GM18858 (cell line): Measurements from ENCODE around the gene TMEM273.
A peak's percentile ranks its signal among the peaks of the same experiment; 100 is the strongest.

ENCODE experiments used
- ATAC-seq: cut with Tn5 transposase; IDR thresholded peaks from one replicate; pipeline ENCODE4 v1.9.1; 2021; ENCODE audit not compliant: unreplicated experiment

The TMEM273 gene

DNA sequence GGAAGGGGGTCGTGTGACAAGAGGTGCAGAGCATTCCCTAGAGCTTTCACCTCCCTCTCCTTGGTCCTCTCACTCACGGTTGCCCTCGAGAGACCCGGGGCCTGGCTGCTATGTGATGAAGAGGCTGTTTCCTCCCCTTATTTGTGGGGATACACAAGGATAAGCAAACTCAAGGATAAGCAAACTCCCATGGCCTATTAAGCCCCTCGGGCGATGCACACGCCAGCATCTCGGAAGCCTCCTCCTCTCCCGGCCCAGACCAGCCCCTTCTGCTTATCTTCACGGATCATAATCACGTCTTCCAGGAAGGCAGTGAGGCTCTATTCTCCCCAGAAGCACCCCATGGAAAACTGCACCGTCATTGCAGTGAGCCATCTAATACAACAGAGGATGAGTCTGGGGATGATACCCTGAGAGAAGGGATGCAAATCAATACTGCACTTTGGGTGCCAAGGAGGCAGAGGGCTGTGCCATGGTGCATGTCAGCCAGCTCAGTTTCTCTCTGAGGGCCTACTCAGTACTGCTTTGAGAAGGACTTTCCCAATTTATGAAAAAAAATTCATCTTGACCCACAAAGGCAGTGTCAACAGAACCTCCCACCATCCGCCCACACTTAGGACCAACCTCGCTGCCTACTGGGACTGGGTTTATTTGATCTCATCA, 22.2 kb downstream of the TMEM273 start:
- ATAC-seq: no peak

DNA sequence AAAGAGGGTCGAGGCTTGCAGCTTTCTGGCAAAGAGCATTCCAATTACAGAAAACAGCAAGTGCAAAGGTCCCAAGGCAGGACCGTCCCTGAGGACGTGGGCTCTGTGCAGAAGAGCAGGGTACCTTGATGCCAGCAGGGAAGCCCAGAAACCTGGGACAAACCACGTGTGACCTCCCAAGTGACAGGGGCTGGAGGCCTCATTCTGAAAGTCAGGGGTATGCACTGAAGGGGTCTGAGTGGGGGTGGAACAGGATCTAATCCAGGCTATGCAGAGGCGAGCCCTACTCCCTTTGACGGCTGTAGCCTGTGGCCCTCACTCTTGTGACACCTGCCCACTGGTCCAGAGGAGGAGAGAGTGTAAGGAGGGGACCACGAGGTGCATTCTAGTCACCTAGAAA, 22.9 kb downstream of the TMEM273 start:
- ATAC-seq: no peak

DNA sequence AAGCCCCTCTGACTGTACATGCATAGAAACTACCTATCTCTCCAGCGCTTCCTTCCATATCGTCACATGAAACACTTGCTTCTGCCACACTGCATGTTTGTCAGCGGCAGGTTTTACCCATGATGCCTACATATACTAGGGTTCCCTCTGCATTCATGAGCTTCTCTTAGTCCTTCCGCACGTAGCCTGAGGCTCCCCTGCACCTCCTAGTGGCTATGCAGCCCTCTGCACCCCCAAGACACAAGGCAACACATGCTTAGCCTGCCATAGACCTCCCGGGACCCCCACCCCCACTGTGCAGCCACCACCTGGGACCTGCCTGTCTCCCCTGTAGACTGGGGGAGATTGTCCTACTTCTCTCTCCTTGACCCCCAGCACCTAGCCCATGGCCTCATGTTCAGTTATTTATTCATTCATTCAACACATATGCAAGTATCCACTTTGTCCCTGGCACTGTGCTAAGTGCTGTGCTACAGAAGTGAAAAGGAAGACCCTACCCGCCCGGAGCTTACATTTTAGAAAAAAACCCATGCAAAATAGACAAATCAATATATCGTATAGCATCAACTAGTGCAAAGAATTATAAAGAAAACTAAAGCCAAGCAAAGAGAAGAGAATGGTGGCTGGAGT, 23.5 kb downstream of the TMEM273 start:
- ATAC-seq: peak; percentile 63

DNA sequence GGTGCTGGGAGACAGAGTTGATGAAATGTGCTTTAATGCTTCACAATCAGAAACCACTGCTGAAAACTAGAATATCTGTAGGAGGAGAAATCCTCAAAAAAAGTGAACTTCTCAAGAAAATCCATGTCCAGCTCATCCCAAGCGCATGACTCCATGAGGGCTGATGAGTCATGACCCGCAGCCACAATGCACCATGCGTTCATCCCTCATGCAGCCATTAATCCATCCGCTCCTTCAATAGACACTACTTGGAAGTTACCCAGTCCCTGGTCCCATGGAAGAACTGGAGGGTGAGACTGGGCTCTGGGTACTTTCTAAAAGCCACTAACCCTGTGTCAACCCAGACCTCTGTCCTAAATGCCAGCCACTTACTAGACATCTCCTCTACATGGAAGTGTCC, 24.4 kb downstream of the TMEM273 start:
- ATAC-seq: no peak

DNA sequence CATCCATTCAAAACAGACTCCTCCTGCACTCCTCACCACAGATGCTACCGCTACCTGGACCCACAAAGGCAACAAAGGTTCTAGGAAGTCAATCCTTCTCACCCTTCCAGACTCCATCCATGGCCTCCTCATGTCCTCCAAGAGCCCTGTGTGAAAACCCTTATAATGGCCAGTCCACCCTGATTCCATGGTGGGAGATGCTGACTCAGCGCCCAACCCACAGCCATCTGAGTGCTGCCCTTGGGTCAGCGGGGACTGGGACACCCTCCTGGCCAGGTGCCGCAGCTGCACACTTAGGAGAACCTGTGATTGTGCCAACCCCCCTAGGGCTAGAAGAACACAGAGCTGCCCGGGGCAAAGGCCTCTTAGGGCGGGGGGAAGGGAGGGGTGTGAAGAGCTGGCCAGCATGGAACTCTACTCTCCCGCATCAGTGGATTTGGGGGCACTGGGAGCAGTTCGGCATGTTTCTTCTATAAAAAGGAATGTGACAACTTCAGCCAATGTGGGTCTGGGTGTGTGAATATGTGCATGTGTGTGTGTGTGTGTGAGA, 25.4 kb downstream of the TMEM273 start:
- ATAC-seq: no peak

DNA sequence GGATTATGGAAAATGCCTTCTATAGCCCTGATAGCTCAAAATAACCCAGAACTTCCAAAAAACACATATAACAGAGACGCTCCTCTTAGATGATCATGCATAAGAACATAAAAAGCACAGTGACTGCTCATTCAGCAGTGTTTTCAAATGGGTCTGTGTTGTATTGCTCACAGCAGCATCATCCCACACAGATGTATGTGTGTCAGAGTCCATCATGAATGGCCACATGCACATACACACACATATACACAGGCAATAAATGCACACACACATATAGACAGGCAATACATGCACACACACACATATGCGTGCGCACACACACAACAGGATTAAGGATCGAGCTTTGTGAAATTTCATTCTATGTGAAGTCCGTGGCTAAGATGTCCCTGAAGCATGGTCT, 26.1 kb downstream of the TMEM273 start:
- no peak for ATAC-seq

DNA sequence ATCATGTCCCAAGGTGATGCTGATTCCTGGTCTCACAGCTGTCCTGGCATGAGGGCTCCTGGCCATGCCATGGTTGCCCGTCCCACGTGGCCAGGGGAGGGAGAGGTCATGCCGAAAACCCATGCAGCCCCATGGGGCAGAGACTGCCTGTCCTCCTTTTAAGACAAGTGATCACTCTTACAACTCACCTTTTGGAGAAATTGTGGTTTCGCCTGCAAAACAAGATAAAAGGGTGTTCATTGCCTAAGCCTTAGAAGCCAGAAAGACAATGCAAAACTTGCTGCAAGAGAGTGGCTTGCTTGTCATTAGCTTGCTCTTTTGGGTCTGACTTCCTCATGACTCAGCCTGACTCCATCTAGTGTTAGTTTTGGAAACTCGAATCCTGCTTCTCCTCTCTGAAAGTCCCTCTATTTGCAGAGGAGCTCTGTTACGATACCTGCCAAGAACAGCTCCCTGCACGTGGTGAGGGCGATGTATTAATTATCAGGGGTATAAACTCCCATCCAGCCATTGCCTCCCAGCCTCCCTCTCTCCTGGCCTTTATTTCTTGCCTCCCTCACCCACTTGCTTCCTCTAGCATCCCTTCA, 26.7 kb downstream of the TMEM273 start:
- ATAC-seq: no peak

DNA sequence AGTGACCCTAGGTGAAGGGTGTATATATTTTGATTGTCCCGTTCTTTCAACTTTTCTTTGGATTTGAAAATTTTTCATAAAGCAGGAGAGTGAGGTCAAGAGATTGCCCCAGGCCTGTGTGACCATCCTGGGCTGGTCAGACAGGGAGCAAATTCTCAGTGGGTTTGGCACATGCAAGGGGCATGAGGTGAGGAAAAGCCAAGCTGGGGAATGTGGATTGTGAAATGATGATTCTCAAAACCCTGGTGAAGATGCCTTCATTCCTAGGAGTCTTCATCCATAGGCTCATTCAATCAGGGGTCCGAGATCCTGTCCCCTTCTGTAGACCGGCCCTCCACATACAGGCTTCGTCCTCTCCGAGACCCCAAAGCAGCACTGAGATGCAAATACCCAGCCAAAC, 27.4 kb downstream of the TMEM273 start:
- ATAC-seq: no peak

DNA sequence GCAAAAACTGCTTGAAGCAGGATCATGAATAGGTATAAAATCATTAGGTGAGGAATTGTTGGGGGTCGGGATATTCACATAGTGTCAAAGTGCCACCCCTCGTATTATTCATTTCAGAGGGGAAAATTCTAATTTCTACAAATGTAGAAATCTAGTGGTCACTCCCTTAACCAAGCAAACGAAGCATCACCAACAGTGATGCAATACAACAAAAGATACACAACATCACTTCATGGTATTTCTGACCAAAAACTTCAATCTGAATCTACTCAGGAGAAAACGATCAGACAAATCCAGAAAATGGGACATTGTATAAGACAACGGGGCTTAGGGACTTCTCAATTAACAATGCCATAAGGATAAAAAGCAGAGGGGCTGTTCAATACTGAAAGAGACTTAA, 28.1 kb downstream of the TMEM273 start:
- no peak for ATAC-seq

DNA sequence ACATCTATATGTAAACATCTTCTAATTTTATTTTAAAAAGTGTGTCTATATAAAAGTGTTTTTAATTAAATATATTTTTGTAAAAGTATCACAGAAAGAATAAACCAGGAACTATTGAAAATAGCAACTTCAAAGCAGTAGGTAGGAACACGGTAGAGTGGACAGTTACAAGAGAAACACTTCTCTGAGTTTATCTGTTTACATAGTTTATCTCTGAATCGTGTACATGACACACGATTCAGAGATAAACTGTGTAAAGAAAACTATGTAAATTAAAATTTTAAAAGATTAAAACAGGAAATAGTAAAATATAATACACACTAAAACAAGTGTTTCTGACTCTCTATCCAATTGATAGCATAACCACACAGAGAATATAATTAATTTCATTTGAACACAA, 29.3 kb downstream of the TMEM273 start:
- ATAC-seq: no peak

DNA sequence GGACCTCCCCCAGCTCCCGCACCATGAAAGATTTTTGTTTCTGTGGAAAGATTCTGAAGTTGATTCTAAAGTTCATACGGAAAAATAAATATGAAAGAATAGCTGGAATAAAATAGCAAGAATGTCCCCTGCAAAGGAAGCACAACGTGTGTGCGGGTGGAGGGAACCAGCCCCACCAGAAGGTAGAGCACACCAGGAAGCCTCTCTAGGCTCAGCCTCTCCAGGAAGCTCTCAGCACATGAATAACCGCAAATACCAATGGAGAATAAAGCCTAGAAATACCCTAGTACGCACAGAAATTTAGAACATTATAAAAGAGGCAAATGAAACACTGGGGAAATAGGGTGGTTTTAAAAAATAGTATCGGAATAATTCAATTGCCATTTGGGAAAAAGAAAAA, 29.8 kb downstream of the TMEM273 start:
- ATAC-seq: no peak

DNA sequence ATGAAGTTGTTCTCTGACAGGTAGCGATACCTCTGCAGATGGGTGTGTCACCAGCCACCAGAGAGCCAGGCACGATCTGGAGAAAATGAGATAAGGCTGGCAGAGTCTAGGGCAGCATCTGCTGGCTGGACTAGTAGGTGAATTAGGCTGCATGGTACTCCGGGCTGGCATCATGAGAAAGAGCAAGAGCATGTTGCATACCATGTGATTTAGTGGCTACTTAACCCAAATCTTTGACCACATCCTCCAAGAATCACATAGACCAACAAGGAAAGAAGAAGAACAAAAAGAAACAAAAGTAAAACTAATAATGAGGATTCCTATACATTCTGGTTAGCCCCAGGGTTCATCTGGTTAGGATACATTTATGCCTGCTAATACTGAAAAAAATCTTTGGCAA, 31.0 kb downstream of the TMEM273 start:
- ATAC-seq: no peak

DNA sequence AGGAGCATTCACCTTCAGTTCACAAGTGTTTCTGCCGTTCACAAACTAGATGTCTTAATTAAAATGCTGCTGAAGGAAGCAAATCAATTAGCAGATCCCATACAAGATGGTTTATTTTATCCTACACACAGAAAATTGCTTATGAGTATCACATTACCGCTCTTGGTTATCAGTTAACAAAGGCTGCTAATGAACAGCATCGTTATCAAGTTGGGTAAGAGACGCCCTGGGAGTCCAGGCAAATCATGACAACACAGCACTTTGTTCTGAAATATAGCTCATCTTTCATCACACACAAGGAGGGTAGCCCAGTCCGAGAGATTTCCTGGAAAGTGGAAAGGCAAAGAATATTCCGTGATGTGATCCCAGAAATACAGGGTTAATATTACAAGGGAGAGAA, 33.5 kb downstream of the TMEM273 start:
- ATAC-seq: no peak

DNA sequence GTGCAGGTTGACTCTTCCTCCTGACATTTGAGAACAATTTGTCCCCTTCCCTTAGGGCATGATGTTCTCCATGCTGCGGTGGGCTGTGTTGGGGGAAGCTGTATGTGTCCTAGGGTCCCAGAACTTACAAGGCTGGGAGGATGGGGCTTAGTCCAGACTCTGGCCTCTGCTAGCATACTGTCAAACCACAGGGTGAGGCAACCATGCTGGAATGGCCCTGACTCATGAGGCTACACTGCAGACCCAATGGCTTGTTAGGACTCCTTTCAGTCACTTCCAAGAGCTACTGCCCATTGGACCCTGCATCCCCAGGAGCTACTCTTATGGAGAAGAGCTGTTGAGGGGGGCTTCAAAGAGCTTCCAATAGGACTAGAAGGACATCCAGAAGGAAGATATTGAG, 34.2 kb downstream of the TMEM273 start:
- no peak for ATAC-seq

DNA sequence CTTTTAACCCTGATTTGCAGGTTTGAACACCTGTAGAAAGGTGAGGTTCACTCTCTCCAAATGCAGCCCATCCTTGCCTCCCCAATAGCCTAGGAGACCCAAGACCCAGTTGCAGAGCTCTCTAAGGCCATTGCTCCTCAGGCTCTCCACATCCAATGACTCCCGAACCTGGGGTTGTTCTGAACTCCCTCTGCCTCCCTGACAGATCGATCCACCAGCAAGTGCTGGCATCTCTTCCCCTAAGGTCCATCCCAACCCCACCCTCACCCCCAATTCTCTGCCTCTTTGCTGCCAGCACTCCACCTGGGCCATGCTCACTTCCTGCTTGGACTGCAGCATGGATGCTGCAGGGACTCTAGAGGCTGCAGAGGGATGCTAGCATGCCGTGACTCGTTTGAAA, 35.1 kb downstream of the TMEM273 start:
- ATAC-seq: no peak

DNA sequence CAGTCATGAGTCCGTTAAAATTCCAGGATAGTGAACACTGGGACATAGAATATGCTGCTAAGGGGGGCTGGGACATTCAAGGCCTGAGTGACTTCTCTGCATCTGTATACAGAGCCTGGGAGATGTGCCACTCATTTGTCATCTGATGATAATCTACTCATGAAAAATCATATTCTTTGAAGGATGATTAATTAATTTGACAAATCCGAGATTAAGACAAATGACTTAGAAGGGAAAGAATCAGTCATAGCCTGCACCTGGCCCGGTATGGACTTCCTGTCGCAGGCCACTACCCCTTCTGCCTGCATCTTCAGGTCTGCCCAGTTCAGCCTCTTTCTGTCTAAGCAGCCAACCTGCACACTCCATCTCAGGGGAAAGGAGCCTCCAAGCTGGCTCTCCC, 35.5 kb downstream of the TMEM273 start:
- ATAC-seq: no peak

DNA sequence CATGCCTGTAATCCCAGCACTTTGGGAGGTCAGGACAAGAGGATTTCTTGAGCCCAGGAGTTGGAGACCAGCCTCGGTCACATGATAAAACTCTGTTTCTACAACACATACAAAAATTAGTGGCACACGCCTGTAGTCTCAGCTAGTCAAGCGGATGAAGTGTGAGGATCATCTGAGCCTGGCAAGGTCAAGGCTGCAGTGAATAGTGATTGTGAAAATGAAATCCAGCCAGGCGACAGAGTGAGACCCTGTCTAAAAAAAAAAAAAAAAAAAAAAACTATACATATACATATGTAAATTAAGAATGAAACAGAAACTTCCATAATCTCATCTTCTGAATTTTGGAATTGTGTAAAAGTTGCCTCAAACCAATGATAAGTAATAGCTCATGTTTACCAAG, 36.2 kb downstream of the TMEM273 start:
- no peak for ATAC-seq

DNA sequence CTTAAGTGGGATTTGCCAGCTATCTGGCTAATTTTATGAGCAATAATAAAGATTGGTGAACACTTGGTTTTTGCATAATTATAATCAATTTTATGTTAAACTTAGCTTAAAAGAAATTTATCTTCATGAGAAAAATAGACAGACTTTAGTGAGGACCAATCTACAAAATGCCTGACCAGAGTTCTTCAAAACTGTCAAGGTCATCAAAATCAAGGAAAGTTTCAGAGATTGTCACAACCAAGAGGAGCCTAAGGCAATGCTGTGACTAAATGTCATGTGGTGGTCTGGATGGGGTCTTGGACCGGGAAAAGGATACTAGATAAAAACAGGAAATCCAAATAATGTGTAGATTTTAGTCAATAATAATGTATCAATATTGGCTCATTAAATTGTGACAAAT, 36.7 kb downstream of the TMEM273 start:
- ATAC-seq: no peak

DNA sequence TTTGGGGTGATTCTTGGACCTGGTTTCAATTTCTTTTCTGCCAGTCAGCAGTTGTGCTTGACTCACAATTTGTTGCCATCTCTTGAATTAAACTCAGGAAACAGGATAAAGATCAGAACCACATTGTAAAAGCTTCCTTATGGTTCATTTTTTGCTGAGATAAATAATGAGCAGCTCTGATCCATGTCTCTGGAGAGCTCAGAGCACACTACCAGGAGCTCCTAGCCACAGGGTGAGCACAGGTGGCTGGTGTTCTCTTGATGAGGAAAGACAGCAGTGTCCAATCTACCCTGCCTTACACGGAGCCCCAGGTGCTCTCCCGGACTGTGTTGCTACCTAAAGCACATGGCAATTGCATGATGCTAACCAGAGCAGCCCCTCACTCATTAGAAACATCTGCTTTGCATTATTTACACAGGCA, 37.2 kb downstream of the TMEM273 start:
- ATAC-seq: no peak

DNA sequence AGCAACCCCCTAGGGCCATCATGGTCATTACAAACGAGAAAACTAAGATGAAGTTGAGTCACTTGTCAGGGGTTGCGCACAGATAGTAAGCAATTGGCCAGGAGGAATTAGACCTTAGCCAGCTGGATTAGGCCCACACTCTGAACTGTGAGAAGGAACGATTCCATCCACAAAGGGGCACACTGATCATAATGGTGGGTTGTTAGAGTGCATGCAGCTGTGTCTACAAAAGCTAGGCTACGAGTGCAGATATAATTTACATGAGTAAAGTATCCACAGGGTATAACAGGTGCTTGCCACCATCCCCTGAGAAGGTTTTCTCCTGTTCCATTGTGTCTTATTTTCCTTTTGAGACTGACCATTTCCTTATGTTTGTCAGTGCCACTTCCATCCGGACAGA, 37.8 kb downstream of the TMEM273 start:
- no peak for ATAC-seq

DNA sequence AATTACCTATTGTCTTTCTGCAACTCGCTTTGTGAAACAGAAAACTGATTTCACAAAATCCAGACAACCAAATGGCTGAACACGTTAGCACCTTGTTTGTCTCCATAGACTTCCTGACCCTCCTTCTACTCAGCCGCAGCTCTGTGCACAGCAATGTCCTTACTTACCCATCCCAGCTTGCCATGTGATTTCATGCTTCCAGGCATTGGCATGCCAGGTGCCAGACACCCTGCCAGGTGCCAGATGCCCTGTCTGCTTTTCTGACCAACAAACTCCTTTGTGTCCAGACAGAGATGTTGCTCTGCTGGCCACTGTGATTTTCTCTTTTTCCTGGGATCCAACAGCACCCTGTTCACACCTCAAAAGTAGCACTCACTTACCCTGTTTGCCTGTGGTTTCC, 38.3 kb downstream of the TMEM273 start:
- no peak for ATAC-seq

DNA sequence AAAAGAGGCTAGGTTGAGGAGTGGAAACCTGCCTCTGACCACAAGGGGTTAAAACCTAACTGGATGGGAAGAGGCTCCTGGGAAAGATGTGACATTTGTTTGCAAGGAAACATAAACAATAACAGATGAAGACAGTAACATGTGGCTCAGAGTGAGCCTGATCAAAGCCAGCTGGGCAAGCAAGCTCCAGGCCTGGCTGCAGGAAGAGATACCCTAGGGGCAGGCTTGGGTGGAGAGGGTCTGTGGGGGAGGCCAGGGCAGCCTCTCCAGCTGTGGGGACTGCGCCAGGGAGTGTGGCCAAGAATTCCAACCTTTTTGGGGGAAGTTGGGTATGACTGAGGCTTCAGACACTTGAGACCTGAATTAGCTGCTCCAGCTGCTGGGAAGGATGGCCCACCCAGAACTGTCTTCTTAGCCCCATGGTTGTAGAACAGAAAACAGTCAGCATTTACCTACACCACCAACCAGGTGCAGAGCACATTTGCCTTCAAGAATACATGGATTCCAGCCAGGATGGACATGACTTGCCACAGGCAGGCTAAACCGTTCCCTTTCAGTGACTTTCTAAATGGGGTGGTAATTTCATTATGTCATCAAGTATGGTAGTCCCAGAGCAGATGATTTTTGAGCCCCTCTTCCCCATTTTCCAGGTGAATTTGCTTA, 44.0 kb downstream of the TMEM273 start:
- no peak for ATAC-seq
